HUES64 (cell line): ENCODE results near the gene METTL16.

Experiments
- H3K27ac ChIP-seq: 2 replicates; pipeline ENCODE4 v1.7.0; 2013; ENCODE audit warnings: low read depth, low read length, inconsistent platforms
- H3K27me3 ChIP-seq: 2 replicates; pipeline ENCODE4 v1.6.1; 2013; ENCODE audit warnings: mild to moderate bottlenecking, low read length; ENCODE audit not compliant: insufficient read depth
- H3K36me3 ChIP-seq: 2 replicates; pipeline ENCODE4 v1.6.1; 2013; ENCODE audit warnings: mild to moderate bottlenecking, low read length; ENCODE audit not compliant: insufficient read depth
- H3K4me1 ChIP-seq: 2 replicates; pipeline ENCODE4 v1.6.1; 2013; ENCODE audit warnings: mild to moderate bottlenecking, low read length, moderate library complexity; ENCODE audit not compliant: insufficient read depth
- H3K4me3 ChIP-seq: 2 replicates; pipeline ENCODE4 v1.5.1; 2013; ENCODE audit warnings: mild to moderate bottlenecking, low read length, moderate library complexity
- H3K9ac ChIP-seq: 2 replicates; pipeline ENCODE4 v1.6.1; 2013; ENCODE audit warnings: mild to moderate bottlenecking, low read depth, low read length
- H3K9me3 ChIP-seq: 2 replicates; pipeline ENCODE4 v1.6.1; 2013; ENCODE audit warnings: low read depth, low read length; ENCODE audit not compliant: insufficient read depth
- WGBS: fragments of 150-250, 120-280 bp; methylation state at CpG from one replicate; pipeline ENCODE4 v1.1.7; 2013; ENCODE audit warnings: missing lambda C conversion rate; 5-methylcytosine and 5-hydroxymethylcytosine counted together

METTL16 gene

DNA sequence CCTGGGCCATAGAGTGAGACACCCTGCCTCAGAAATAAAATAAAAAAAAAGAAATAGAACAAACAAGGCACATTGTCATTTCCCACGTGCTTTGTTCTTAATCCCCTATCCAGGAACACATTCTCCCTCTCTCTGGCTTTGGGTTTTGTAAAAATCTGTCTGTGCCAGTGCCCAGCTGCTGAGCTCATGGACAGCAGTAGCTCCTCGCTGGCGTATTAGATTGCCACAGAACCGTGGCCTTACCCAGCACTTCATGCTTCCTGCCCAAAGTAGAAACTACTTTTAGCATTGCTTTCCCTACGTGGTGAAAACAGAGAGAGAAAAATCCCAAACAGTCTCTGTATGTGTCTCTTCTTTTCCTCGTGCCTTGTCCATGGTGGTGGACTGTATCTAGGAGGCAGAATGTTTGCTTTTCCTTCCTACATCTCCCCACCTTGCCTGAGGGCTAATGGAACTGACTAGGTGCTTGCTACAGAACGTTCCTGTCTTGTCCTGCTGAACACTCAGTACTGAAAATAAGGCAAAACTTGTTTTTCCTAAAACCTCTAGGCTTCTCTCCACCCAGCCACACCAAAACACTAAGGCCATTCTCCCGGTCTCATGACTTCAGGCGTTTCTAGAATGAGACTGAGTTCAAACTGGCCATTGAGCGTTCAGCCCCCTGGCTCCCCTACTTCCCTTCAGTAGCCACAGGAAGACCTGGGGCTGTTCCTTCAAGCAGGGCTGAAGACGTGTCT lies 137.0 kb downstream of the METTL16 start:
- Histone ChIP-seq H3K27ac (no peak overlapping the region), H3K27me3 (no peaks in the 10 kb centered on the region), H3K9ac (no peak overlapping the region), H3K4me1 (no peaks in the 10 kb centered on the region; the same call in 1 of the 2 replicates), H3K9me3 (no peaks in the 10 kb centered on the region), H3K4me3 (no peak overlapping the region), H3K36me3 (peaks cover 23% of the 10 kb centered on the region; the same call in 1 of the 2 replicates)
- 90% methylated on average over 11 of the region's 11 CpGs for WGBS

DNA sequence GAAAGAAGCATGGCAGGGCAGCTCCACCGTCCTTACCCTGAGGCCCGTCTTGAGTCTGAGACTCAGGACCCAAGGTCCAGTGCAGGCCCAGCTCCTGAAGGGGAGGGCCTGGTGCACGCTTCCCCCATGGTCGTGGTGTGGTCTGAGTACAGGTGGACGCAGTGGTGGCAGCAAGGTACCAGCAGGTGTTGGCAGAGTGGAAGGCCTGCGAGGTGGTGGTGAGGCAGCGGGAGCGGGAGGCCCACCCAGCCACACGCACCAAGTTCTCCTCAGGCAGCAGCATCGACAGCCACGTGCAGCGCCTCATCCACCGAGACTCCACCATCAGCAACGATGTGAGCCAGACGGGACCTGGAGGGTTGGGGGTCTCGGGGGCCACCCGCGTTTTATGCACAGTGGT lies 138.5 kb downstream of the METTL16 start:
- Histone ChIP-seq H3K4me3 (no peak overlapping the region), H3K27me3 (no peaks in the 10 kb centered on the region), H3K36me3 (peaks cover 23% of the 10 kb centered on the region; the same call in 1 of the 2 replicates), H3K4me1 (no peaks in the 10 kb centered on the region; the same call in 1 of the 2 replicates), H3K9ac (no peak overlapping the region), H3K27ac (no peak overlapping the region), H3K9me3 (no peaks in the 10 kb centered on the region)
- 95% methylated on average over 18 of the region's 18 CpGs for WGBS

DNA sequence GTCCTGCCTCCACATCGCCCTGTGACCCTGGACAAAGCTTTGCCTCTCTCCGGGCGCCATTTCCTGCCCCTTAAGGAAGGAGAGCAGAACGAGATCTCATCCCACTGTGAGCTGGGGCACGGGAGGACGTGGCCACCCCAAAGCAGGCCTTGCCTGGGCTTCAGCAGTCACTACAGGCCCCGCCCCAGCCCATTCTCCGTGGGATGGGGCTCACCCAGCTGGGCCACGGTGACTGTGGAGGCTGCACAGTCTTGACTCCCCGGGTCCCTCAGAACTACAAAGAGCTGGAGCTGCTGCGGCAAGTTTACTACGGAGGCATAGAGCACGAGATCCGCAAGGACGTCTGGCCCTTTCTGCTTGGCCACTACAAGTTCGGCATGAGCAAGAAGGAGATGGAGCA lies 139.0 kb downstream of the METTL16 start:
- Histone ChIP-seq H3K9me3 (no peaks in the 10 kb centered on the region), H3K36me3 (peaks cover 20% of the 10 kb centered on the region; the same call in 1 of the 2 replicates), H3K9ac (no peak overlapping the region), H3K27me3 (no peaks in the 10 kb centered on the region), H3K4me3 (no peak overlapping the region), H3K27ac (no peak overlapping the region), H3K4me1 (no peaks in the 10 kb centered on the region; the same call in 1 of the 2 replicates)
- 95% methylated on average over 16 of the region's 16 CpGs for WGBS

DNA sequence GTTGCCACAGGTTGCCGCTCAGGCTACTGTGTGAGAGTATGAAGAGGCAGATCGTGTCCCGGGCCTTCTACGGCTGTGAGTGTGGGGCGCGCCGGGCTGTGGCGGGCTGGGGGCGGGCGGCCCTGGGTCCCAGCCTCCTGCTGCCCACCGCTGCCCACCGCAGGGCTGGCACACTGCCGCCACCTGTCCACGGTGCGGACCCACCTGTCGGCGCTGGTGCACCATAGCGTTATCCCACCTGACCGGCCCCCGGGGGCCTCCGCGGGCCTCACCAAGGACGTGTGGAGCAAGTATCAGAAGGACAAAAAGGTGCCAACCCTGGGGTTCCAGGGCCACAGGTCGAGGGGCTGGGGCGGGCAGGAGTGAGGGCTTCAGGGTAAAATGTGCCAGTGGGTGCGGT lies 139.5 kb downstream of the METTL16 start:
- no peaks in the 10 kb centered on the region for H3K9me3 ChIP-seq
- H3K4me3 ChIP-seq = no peak overlapping the region
- 96% methylated on average over 26 of the region's 26 CpGs for WGBS
- no peaks in the 10 kb centered on the region; the same call in 1 of the 2 replicates for H3K4me1 ChIP-seq
- H3K27me3 ChIP-seq = no peaks in the 10 kb centered on the region
- no peak overlapping the region for H3K27ac ChIP-seq
- H3K9ac ChIP-seq = no peak overlapping the region
- H3K36me3 ChIP-seq = peaks cover 16% of the 10 kb centered on the region; the same call in 1 of the 2 replicates

GRCh38 chr17:2371183-2372130 lies 140.2 kb downstream of the METTL16 start:
- Histone ChIP-seq H3K9ac (no peak overlapping the region), H3K9me3 (no peaks in the 10 kb centered on the region), H3K4me3 (no peak overlapping the region), H3K27me3 (no peaks in the 10 kb centered on the region), H3K27ac (no peak overlapping the region), H3K4me1 (no peaks in the 10 kb centered on the region; the same call in 1 of the 2 replicates), H3K36me3 (peaks cover 10% of the 10 kb centered on the region; the same call in 1 of the 2 replicates)
- WGBS = 96% methylated on average over 30 of the region's 30 CpGs

DNA sequence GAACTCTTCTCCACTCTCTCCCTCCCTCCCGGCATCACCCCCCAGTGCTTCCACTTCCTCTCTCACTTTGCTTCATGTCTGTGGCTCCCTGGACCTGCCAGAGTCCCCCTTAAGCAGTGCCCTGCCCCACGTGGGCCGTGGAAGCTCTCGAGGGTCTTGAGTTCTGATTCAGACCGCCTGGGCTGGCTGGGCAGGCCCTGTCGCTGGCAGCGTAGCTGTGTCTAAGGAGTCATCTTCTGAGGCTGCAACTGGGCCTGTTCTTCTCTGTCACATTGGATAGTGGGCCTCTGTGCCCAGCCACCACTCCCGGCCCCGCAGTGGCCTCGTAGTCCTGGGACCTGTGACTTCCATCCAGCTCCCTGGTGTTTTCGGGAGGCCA lies 141.5 kb downstream of the METTL16 start:
- Histone ChIP-seq H3K36me3 (peaks cover 10% of the 10 kb centered on the region; the same call in 1 of the 2 replicates), H3K27me3 (no peaks in the 10 kb centered on the region), H3K9me3 (no peaks in the 10 kb centered on the region), H3K4me1 (no peaks in the 10 kb centered on the region; the same call in 1 of the 2 replicates), H3K4me3 (no peak overlapping the region), H3K27ac (0 out of 2 replicates have a peak overlapping the region, but pooled peaks have one; percentile 28), H3K9ac (no peak overlapping the region)
- 88% methylated on average over 11 of the region's 11 CpGs for WGBS

DNA sequence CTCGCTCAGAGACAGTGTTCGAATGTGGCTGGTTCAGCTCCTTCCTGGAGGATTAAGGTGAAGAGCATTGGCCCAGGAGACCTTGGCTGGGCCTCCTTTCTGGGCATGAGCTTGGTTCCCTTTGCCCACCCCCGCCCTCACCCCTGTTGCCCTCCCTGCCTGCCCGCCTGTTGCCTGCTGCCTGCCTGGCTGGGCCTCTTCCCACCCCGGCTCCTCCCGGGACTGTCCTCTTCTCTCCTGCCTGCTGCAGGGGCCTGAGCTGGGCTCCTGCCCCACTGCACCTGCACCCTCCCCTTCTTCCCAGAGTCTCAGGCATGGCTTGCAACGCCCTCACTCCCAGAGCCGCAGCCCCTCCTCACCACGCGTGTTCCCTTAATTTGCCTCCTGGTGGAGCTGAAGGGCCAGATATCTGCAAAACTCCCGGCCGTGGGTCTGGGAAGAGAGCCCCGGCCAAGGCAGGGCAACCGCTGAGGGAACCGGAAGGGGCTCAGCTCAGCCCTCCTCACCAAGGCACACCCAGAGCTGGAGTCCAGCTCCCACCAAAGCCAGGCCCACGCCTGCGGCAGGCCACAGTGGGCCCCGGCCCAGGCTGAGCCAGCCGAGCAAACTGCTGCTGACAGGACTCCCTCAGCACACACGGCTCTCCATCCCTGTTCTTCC lies 142.0 kb downstream of the METTL16 start:
- H3K9me3 ChIP-seq = no peaks in the 10 kb centered on the region
- no peaks in the 10 kb centered on the region for H3K27me3 ChIP-seq
- no peak overlapping the region for H3K9ac ChIP-seq
- H3K4me3 ChIP-seq = no peak overlapping the region
- 69% methylated on average over 20 of the region's 20 CpGs for WGBS
- H3K27ac ChIP-seq = 0 out of 2 replicates have a peak overlapping the region, but pooled peaks have one; percentile 28
- H3K4me1 ChIP-seq = no peaks in the 10 kb centered on the region; the same call in 1 of the 2 replicates
- peaks cover 10% of the 10 kb centered on the region; the same call in 1 of the 2 replicates for H3K36me3 ChIP-seq

GRCh38 chr17:2369039-2369438 lies 142.6 kb downstream of the METTL16 start:
- Histone ChIP-seq H3K27ac (no peak overlapping the region), H3K27me3 (no peaks in the 10 kb centered on the region), H3K36me3 (peaks cover 13% of the 10 kb centered on the region; the same call in 1 of the 2 replicates), H3K9me3 (no peaks in the 10 kb centered on the region), H3K4me1 (no peaks in the 10 kb centered on the region; the same call in 1 of the 2 replicates), H3K9ac (no peak overlapping the region), H3K4me3 (no peak overlapping the region)
- 84% methylated on average over 4 of the region's 5 CpGs for WGBS

GRCh38 chr17:2368359-2368758 lies 143.3 kb downstream of the METTL16 start:
- WGBS = 93% methylated on average over 8 of the region's 8 CpGs

DNA sequence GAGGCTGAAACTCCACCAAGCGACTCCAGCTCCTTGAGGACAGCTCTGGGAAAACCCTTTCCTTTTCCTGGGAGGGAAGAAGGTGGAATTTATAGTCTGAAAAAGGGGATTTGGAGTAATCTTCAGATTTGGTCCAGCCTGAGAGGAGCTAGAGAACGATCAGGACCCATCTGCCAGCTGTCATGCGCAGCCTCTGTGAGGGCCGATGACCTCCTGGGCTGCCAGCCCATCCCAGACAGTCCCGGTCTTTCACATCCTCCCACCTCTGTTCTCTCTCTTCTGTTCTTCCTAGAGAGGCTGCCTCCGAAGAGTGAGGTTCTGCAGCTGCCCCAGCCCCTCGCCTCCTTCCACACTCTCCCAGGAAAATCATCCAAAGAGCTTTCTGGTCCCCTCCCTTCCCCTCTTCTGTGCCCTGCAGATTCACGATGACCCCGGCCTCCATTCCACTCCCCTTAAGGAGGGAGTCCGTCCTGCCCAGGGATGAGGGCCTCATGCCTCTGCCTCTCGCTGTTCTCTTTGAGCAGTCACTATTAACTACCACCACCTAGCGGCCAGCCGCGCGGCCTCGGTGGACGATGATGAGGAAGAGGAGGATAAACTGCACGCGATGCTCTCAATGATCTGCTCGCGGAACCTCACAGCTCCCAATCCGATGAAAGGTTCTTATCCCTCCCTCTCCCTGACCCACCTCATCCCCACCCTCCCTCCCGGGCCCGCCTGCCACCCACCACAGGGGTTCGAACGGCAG lies 144.8 kb downstream of the METTL16 start:
- H3K27ac ChIP-seq = no peak overlapping the region
- H3K4me1 ChIP-seq = no peaks in the 10 kb centered on the region; the same call in 1 of the 2 replicates
- 89% methylated on average over 19 of the region's 26 CpGs for WGBS
- peaks cover 3% of the 10 kb centered on the region; the same call in 1 of the 2 replicates for H3K36me3 ChIP-seq
- no peak overlapping the region for H3K9ac ChIP-seq
- H3K9me3 ChIP-seq = no peaks in the 10 kb centered on the region
- no peak overlapping the region for H3K4me3 ChIP-seq
- H3K27me3 ChIP-seq = no peaks in the 10 kb centered on the region

More at GRCh38 chr17:2368359-2368758, 143.3 kb downstream of the METTL16 start:
- no peaks in the 10 kb centered on the region for H3K27me3 ChIP-seq
- no peak overlapping the region for H3K27ac ChIP-seq
- no peak overlapping the region for H3K9ac ChIP-seq
- no peaks in the 10 kb centered on the region; the same call in 1 of the 2 replicates for H3K4me1 ChIP-seq
- peaks cover 9% of the 10 kb centered on the region; the same call in 1 of the 2 replicates for H3K36me3 ChIP-seq
- H3K9me3 ChIP-seq = no peaks in the 10 kb centered on the region
- H3K4me3 ChIP-seq = no peak overlapping the region
